ENCODE data around the gene INPP5E.

The INPP5E gene

GRCh38 chr9:136439481-136440408 lies at the start of gene INPP5E:
INPP5E (minus strand) TSS chr9:136439845; CDS start chr9:136439419, 426 bp downstream.
- H3K27me3 ChIP-seq: no peaks in the 10 kb centered on the region
- H3K4me1 ChIP-seq: peaks cover 73% of the 10 kb centered on the region
- no peaks in the 10 kb centered on the region for H3K9me3 ChIP-seq
- H3K4me2 ChIP-seq: peak within 1 kb of the TSS; percentile 96
- peak within 1 kb of the TSS; percentile 96 for H3K4me3 ChIP-seq
- H4K20me1 ChIP-seq: peaks cover 91% of the 10 kb centered on the region
- no peak for TF ChIP-seq Cebpa-rat (IDR thresholded peaks at IDR 0.05)
- peak within 1 kb of the TSS; percentile 95 for H3K9ac ChIP-seq
- peaks cover 47% of the 10 kb centered on the region for H3K36me3 ChIP-seq
- peak within 1 kb of the TSS; percentile 92 for H3K27ac ChIP-seq

DNA sequence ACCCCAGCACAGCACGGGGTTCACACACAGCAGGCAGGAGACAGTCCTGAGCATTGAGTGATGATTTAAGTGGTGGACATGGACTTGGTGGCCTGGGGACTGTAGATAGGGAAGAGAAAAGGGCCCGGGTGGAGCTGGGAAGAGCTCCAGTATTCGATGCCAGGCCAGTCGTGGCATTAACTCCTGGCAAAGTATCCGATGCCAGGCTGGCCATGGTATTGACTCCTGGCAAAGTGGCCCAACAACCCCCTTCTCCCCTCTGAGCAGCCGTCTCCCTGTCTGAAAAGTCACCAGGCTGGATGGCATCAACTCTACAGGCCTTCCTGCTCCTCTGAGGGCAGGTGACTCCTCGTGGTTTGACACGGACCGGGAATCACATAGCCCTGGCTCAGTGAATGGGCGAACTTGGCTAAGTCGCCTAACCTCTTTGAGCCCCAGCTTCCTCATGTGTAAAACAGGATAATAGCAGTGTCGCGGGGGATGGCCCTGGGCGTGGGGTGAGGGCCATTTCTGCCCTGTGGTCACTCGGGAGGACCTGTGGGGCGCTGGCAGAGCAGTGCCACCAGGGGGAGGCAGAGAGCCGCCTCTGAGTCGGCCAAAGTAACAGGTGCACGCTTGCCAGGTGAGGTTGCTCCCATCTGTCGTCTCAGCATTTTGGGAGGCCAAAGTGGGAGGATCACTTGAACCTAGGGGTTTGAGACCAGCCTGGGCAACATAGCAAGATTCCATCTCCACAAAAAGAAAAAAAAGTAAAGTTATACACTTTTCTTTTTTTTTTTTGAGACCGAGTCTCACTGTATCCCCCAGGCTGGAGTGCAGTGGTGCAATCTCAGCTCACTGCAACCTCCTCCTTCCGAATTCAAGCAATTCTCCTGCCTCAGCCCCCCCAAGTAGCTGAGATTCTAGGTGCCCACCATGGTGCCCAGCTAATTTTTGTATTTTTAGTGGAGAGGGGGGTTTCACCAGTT lies 48.9 kb upstream of the INPP5E start:
- Histone ChIP-seq H3K4me3 (no peak overlapping the region), H3K27ac (no peak overlapping the region), H3K4me2 (no peak overlapping the region), H3K9ac (no peak overlapping the region), H4K20me1 (peaks cover 35% of the 10 kb centered on the region), H3K9me3 (no peaks in the 10 kb centered on the region), H3K27me3 (no peaks in the 10 kb centered on the region), H3K36me3 (0 out of 2 replicates have a peak, but pooled peaks cover 7% of the 10 kb centered on the region), H3K4me1 (peaks cover 24% of the 10 kb centered on the region)
- TF ChIP-seq Cebpa-rat (IDR thresholded peaks at IDR 0.05): no peak

DNA sequence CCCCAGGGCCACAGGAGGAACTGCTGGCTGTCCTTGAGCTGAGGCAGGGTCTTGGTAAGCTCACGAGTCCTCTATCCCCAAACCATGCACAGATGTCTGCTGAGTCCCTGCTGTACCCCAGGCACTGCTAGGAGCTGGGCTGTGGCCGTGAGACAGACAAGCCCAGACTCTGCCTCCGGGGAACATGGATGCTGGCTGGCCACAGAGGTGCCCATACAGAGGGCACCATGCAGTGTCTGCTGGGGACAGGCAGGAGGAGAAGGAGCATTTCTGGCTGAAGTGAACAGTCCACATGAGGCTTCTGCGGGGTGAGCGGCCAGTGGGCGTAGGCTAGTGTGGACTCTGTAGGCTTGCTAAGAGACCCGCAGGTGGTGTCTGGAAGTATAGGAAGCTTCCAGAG lies 48.0 kb upstream of the INPP5E start:
- Histone ChIP-seq H3K27ac (no peak overlapping the region), H3K9me3 (no peaks in the 10 kb centered on the region), H3K4me2 (no peak overlapping the region), H3K4me3 (no peak overlapping the region), H3K9ac (no peak overlapping the region), H3K36me3 (0 out of 2 replicates have a peak, but pooled peaks cover 2% of the 10 kb centered on the region), H4K20me1 (peaks cover 28% of the 10 kb centered on the region), H3K4me1 (peaks cover 24% of the 10 kb centered on the region), H3K27me3 (no peaks in the 10 kb centered on the region)
- no peak for TF ChIP-seq Cebpa-rat (IDR thresholded peaks at IDR 0.05)

DNA sequence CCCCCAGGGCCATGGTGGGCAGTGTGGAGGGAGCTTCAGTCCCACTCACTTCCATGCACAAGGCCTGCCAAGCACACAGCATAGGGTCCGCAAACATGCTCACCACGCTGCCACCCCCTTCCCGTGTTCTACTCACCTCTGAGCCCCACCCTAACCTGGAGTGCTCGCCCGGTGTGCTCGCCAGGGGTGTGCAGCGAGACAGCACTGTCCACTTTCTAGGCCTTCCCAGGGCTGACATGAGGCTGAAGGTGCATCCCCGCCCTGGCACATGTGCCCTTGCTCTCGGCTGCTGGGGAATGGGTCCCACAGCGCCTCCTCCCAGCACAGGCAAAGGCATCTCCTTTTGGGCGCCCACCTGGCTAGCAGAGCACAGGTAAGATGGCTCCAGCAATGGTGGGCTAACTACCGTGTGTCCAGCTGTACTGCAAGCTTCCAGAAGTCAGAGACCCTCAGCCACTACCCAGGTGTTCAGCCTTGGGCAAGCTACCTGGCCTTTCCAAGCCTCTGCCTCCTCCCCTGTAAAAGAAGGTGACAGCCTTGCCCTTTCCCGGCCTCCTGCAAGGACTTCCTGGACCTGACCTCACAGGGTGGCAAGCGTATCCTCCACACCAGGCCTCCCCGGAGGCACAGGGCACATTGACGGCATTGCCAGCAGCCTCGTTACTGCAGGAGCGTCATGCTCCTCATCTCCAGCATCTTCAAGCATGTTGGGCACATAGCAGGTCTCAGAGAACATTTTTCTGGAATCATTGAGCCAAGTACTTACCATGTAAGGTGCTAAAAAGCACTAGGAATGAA lies 47.4 kb upstream of the INPP5E start:
- no peaks in the 10 kb centered on the region for H3K27me3 ChIP-seq
- TF ChIP-seq Cebpa-rat (IDR thresholded peaks at IDR 0.05): no peak
- peaks cover 24% of the 10 kb centered on the region for H3K4me1 ChIP-seq
- H3K9ac ChIP-seq: no peak overlapping the region
- peaks cover 33% of the 10 kb centered on the region for H4K20me1 ChIP-seq
- H3K36me3 ChIP-seq: no peaks in the 10 kb centered on the region
- H3K27ac ChIP-seq: no peak overlapping the region
- no peaks in the 10 kb centered on the region for H3K9me3 ChIP-seq
- no peak overlapping the region for H3K4me2 ChIP-seq
- no peak overlapping the region for H3K4me3 ChIP-seq

DNA sequence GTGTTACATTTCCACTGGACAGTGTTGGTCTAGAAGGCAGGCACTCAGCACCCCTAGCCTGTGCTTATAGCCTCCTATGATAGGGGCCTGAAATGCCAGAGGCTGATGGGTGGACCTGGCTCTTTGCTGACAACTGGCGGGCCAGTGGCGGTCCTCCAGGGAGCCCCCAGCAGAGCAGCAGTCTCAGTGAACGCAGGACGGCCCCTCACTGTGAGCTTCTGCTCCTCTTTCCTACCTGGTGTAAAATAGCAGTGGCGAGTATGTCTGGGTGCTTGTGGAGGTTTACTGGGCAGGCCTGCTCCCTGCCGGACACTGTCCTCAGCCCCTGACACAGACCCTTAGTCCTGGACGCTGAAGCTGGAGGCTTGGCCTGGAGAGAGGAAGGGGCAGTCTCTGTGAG lies 46.5 kb upstream of the INPP5E start:
- Histone ChIP-seq H3K27me3 (no peaks in the 10 kb centered on the region), H3K9ac (no peak overlapping the region), H3K4me2 (no peak overlapping the region), H3K4me1 (peaks cover 33% of the 10 kb centered on the region), H3K9me3 (no peaks in the 10 kb centered on the region), H3K4me3 (no peak overlapping the region), H3K36me3 (no peaks in the 10 kb centered on the region), H4K20me1 (peaks cover 42% of the 10 kb centered on the region), H3K27ac (no peak overlapping the region)
- no peak for TF ChIP-seq Cebpa-rat (IDR thresholded peaks at IDR 0.05)

- Histone ChIP-seq H3K9ac (no peak overlapping the region), H4K20me1 (peaks cover 50% of the 10 kb centered on the region)
These were observed 45.7 kb upstream of the INPP5E start for GRCh38 chr9:136485049-136486045.

GRCh38 chr9:136484153-136485048 lies 44.8 kb upstream of the INPP5E start:
- H3K4me3 ChIP-seq: peak overlapping the region; percentile 75
- TF ChIP-seq Cebpa-rat (IDR thresholded peaks at IDR 0.05): no peak
- peaks cover 13% of the 10 kb centered on the region for H3K36me3 ChIP-seq
- peak overlapping the region; percentile 99 for H3K4me2 ChIP-seq
- H3K4me1 ChIP-seq: peaks cover 42% of the 10 kb centered on the region
- H3K9me3 ChIP-seq: no peaks in the 10 kb centered on the region
- H3K9ac ChIP-seq: peak overlapping the region; percentile 94
- no peaks in the 10 kb centered on the region for H3K27me3 ChIP-seq
- peak overlapping the region; percentile 98 for H3K27ac ChIP-seq
- peaks cover 60% of the 10 kb centered on the region for H4K20me1 ChIP-seq

More at GRCh38 chr9:136485049-136486045, 45.7 kb upstream of the INPP5E start:
- H3K4me1 ChIP-seq: peaks cover 37% of the 10 kb centered on the region
- no peaks in the 10 kb centered on the region for H3K27me3 ChIP-seq
- no peaks in the 10 kb centered on the region for H3K9me3 ChIP-seq
- no peak overlapping the region for H3K4me3 ChIP-seq
- TF ChIP-seq Cebpa-rat (IDR thresholded peaks at IDR 0.05): no peak
- no peak overlapping the region for H3K27ac ChIP-seq
- H3K4me2 ChIP-seq: peak overlapping the region; percentile 99
- peaks cover 3% of the 10 kb centered on the region for H3K36me3 ChIP-seq

Data from BLaER1 (cell line).